CD4-positive, alpha-beta T cell treated with Interferon alpha-2 for 1 hour (primary cell): ENCODE data around the gene TRIM25.
"Not testable (repeated sequence)": the region's sequence is repeated elsewhere in the genome, so short reads cannot be mapped to it uniquely, and the experiment has no call there.

Experiments used
- DNase-seq, 2 donors: peaks; one replicate each; pipeline ENCODE4 v3.0.0-alpha.2; 2020 to 2022

Gene TRIM25

GRCh38 chr17:56913867-56914580, at the start of gene TRIM25:
TSS of gene TRIM25 (minus strand) at chr17:56914049. CDS start at chr17:56913988, 61 bp downstream.
- peak; percentile 94 to 95 for DNase-seq

GRCh38 chr17:56960596-56961538, 47.0 kb upstream of the TRIM25 start, which contains the start of gene COIL:
TSS of gene COIL (minus strand) at chr17:56961050. CDS start at chr17:56961019, 31 bp downstream.
- DNase-seq, result peak; percentile 90 to 93

GRCh38 chr17:56956992-56957391, 43.1 kb upstream of the TRIM25 start:
- DNase-seq, result no peak

GRCh38 chr17:56949595-56949994, 35.7 kb upstream of the TRIM25 start:
- DNase-seq, result no peak

GRCh38 chr17:56948491-56948890, 34.6 kb upstream of the TRIM25 start:
- no peak for DNase-seq

GRCh38 chr17:56947741-56948140, 33.9 kb upstream of the TRIM25 start:
- no peak for DNase-seq

- DNase-seq, result no peak
Measured at GRCh38 chr17:56945938-56946505, 32.2 kb upstream of the TRIM25 start.

GRCh38 chr17:56943505-56944125, 29.8 kb upstream of the TRIM25 start:
- no peak for DNase-seq

GRCh38 chr17:56939869-56940484, 26.1 kb upstream of the TRIM25 start:
- DNase-seq, result peak in 1 of 2 donors; percentile 73

GRCh38 chr17:56938206-56938605, 24.4 kb upstream of the TRIM25 start:
- not testable (repeated sequence) for DNase-seq

- no peak for DNase-seq
Measured at GRCh38 chr17:56937687-56938086, 23.8 kb upstream of the TRIM25 start.

- no peak for DNase-seq
Measured at GRCh38 chr17:56936697-56937322, 23.0 kb upstream of the TRIM25 start.

- DNase-seq, result no peak
Measured at GRCh38 chr17:56935461-56935860, 21.6 kb upstream of the TRIM25 start.

GRCh38 chr17:56934280-56934679, 20.4 kb upstream of the TRIM25 start:
- DNase-seq, result no peak

GRCh38 chr17:56933868-56934267, 20.0 kb upstream of the TRIM25 start:
- no peak for DNase-seq

GRCh38 chr17:56933151-56933745, 19.4 kb upstream of the TRIM25 start:
- no peak for DNase-seq

- no peak for DNase-seq
Measured at GRCh38 chr17:56930739-56931337, 17.0 kb upstream of the TRIM25 start.

GRCh38 chr17:56929362-56929969, 15.6 kb upstream of the TRIM25 start:
- DNase-seq, result no peak

GRCh38 chr17:56928586-56928985, 14.7 kb upstream of the TRIM25 start:
- DNase-seq, result no peak

- DNase-seq, result no peak
Measured at GRCh38 chr17:56926704-56927103, 12.9 kb upstream of the TRIM25 start.

GRCh38 chr17:56926270-56926669, 12.4 kb upstream of the TRIM25 start:
- no peak for DNase-seq
